Rectal smooth muscle tissue (tissue), 1 donor: Measurements from ENCODE around the gene FSTL4.

Experiments used
- H3K27ac ChIP-seq: one replicate; pipeline ENCODE4 v1.7.0; 2013; ENCODE audit warnings: low read depth, low read length, inconsistent platforms
- H3K27me3 ChIP-seq: one replicate; pipeline ENCODE4 v1.7.0; 2013; ENCODE audit warnings: low read length; ENCODE audit not compliant: control insufficient read depth, insufficient read depth
- H3K36me3 ChIP-seq: one replicate; pipeline ENCODE4 v1.7.0; 2013; ENCODE audit warnings: low read length; ENCODE audit not compliant: control insufficient read depth, insufficient read depth
- H3K4me1 ChIP-seq: one replicate; pipeline ENCODE4 v1.7.0; 2013; ENCODE audit warnings: low read length; ENCODE audit not compliant: control insufficient read depth, insufficient read depth
- H3K4me3 ChIP-seq: one replicate; pipeline ENCODE4 v1.7.0; 2013; ENCODE audit warnings: low read length
- H3K9ac ChIP-seq: one replicate; pipeline ENCODE4 v1.7.0; 2013; ENCODE audit warnings: low read length

Gene FSTL4

DNA sequence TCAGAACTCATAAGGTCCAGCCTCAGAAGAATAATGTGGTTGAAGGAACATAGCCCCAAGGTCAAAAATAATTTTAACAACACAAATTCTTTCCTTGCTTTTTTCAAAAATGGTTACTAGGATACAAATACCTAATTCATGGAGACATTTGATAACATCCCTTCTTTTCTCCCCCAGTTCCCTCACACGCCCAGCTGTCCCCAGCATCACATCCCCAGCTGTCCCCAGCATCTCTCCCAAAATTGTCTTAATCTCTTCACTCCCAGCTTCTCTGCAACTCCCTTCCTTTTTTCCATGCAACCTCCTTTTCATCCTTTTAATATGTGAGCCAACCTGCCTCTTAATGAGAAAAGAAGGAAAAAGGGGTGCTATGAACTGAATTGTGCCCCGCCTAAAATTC, 77.8 kb downstream of the FSTL4 start:
- H3K36me3 ChIP-seq, result no peaks in the 10 kb centered on the region
- H3K9ac ChIP-seq, result no peak overlapping the region
- no peaks in the 10 kb centered on the region for H3K4me1 ChIP-seq
- no peak overlapping the region for H3K4me3 ChIP-seq
- no peak overlapping the region for H3K27ac ChIP-seq
- H3K27me3 ChIP-seq, result no peaks in the 10 kb centered on the region

GRCh38 chr5:133533541-133533940, 78.8 kb downstream of the FSTL4 start:
- Histone ChIP-seq H3K9ac (no peak overlapping the region), H3K4me3 (no peak overlapping the region), H3K4me1 (no peaks in the 10 kb centered on the region), H3K27ac (no peak overlapping the region), H3K27me3 (no peaks in the 10 kb centered on the region), H3K36me3 (no peaks in the 10 kb centered on the region)

DNA sequence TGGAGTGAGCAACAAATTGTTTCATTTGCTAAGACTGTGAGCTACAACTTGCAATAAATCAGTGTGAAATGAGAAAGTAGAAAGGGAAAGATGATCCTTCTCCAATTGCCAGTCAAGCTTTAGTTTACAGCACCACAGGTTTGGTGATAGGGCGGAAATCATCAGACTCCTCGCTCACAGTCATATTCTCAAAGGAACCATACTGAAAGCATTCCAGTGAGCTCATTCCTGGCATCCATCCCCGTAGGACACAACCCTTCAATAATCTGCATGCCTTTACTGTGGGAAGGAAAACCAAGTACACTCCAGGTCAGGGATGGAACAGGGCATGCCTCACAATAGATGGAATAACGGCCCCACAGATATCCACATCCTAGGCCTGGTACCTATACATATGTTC, 80.7 kb downstream of the FSTL4 start:
- H3K9ac ChIP-seq, result no peak overlapping the region
- no peaks in the 10 kb centered on the region for H3K27me3 ChIP-seq
- no peak overlapping the region for H3K27ac ChIP-seq
- peaks cover 2% of the 10 kb centered on the region for H3K4me1 ChIP-seq
- no peaks in the 10 kb centered on the region for H3K36me3 ChIP-seq
- no peak overlapping the region for H3K4me3 ChIP-seq

DNA sequence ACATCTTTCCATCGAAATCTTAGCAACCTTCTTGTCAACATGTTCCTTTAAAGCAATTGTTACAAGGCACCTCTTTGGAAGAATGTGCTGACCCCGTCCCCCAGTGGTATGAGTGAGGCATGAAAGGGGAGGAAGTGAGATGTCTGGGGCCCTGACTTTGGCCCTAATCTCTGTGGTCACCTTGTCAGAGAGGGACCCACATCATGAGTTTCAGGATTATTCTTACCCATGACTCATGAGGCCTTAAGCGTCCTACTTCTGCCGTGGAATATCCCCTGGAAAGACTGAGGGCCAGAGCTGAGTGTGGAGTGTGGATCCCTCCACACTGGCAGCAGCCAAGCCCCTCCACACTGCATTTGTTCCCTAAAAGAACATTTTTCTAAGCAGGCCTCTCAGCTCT, 81.2 kb downstream of the FSTL4 start:
- peaks cover 2% of the 10 kb centered on the region for H3K4me1 ChIP-seq
- H3K36me3 ChIP-seq, result no peaks in the 10 kb centered on the region
- no peak overlapping the region for H3K4me3 ChIP-seq
- no peaks in the 10 kb centered on the region for H3K27me3 ChIP-seq
- no peak overlapping the region for H3K9ac ChIP-seq
- H3K27ac ChIP-seq, result no peak overlapping the region

GRCh38 chr5:133530270-133530669, 82.1 kb downstream of the FSTL4 start:
- no peak overlapping the region for H3K4me3 ChIP-seq

DNA sequence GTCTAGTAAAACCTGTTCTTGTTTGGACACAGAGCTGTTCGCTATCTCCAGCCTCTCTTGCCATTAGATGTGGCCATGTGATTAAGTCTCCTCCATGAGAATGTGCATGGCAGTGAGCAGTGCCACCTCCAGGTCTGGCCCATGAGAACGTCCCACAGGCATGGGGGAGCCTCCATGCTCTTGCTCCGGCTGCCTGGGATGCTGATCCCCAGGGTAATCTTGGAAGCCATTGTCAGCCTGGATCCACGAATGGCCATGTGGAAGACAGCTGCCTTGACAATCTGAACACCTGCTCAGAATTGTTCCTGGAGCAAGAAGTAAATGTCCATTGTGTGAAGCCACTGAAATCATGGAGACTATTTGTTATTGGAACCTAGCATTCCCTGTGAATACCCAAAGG, 83.5 kb downstream of the FSTL4 start:
- no peak overlapping the region for H3K27ac ChIP-seq
- no peaks in the 10 kb centered on the region for H3K27me3 ChIP-seq
- H3K4me1 ChIP-seq, result peaks cover 2% of the 10 kb centered on the region
- no peak overlapping the region for H3K9ac ChIP-seq
- H3K36me3 ChIP-seq, result no peaks in the 10 kb centered on the region
- no peak overlapping the region for H3K4me3 ChIP-seq

More at GRCh38 chr5:133530270-133530669, 82.1 kb downstream of the FSTL4 start:
- Histone ChIP-seq H3K4me1 (peaks cover 2% of the 10 kb centered on the region), H3K9ac (no peak overlapping the region), H3K27me3 (no peaks in the 10 kb centered on the region), H3K36me3 (no peaks in the 10 kb centered on the region), H3K27ac (no peak overlapping the region)

GRCh38 chr5:133527311-133527710, 85.0 kb downstream of the FSTL4 start:
- Histone ChIP-seq H3K4me1 (peaks cover 2% of the 10 kb centered on the region), H3K36me3 (no peaks in the 10 kb centered on the region), H3K9ac (no peak overlapping the region), H3K27ac (no peak overlapping the region), H3K4me3 (no peak overlapping the region), H3K27me3 (no peaks in the 10 kb centered on the region)

GRCh38 chr5:133526368-133526767, 86.0 kb downstream of the FSTL4 start:
- H3K27ac ChIP-seq, result no peak overlapping the region
- peaks cover 2% of the 10 kb centered on the region for H3K4me1 ChIP-seq
- no peaks in the 10 kb centered on the region for H3K27me3 ChIP-seq
- H3K36me3 ChIP-seq, result no peaks in the 10 kb centered on the region
- no peak overlapping the region for H3K4me3 ChIP-seq
- no peak overlapping the region for H3K9ac ChIP-seq

GRCh38 chr5:133525126-133525525, 87.2 kb downstream of the FSTL4 start:
- H3K9ac ChIP-seq, result no peak overlapping the region
- no peak overlapping the region for H3K4me3 ChIP-seq
- H3K36me3 ChIP-seq, result no peaks in the 10 kb centered on the region
- no peak overlapping the region for H3K27ac ChIP-seq
- peaks cover 2% of the 10 kb centered on the region for H3K4me1 ChIP-seq
- no peaks in the 10 kb centered on the region for H3K27me3 ChIP-seq

DNA sequence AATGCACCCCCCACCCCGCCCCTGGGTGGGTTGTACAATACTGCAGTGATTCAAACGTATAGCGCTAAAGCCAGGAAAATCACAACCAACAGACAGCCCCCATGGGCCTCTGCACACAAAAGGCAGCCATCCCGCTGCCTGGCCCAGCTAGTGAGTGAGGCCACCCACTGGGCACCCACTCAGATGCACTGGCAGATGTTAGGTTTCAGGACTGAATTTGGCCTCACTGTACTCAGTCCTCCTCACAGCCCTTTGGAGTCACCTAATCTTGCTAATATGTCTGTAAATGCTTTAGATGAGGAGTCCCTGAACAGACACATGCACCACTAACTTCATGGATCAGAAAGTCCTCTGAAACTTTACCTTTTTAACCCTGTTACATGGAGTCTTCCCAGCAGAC, 87.7 kb downstream of the FSTL4 start:
- no peaks in the 10 kb centered on the region for H3K27me3 ChIP-seq
- H3K4me1 ChIP-seq, result peaks cover 2% of the 10 kb centered on the region
- no peaks in the 10 kb centered on the region for H3K36me3 ChIP-seq
- H3K4me3 ChIP-seq, result no peak overlapping the region
- H3K27ac ChIP-seq, result no peak overlapping the region
- H3K9ac ChIP-seq, result no peak overlapping the region

- Histone ChIP-seq H3K36me3 (no peaks in the 10 kb centered on the region), H3K4me3 (no peak overlapping the region), H3K4me1 (peaks cover 2% of the 10 kb centered on the region), H3K27me3 (no peaks in the 10 kb centered on the region), H3K27ac (no peak overlapping the region), H3K9ac (no peak overlapping the region)
Measured at GRCh38 chr5:133523961-133524586, 88.3 kb downstream of the FSTL4 start.

DNA sequence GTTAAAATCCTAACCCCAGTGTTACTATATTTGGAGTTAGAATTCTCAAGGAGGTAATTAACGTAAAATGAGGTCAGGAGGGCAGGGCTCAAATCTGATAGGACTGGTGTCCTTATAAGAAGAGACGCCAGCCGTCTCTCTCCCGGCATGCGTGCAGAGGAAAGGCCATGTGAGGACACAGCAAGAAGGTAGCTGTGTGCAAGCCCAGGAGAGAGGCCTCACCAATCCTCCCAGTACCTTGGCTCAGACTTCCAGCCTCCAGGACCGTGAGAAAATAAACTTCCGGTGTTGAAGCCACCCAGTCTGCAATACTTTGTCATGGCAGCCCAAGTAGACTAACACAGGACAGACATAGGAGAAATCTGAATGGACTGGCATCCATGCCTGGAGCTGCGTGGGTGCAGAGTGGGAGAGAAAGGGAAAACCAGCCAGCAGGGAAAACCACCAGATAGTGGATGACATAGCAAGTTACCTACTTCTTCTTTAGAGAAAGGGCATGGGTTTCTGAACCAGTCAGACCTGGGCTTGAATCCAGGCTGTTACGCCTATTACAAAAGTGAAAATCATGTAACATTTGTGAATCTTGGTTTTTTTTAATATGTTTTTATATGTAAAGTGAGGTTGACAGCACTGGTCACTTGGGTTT, 89.2 kb downstream of the FSTL4 start:
- Histone ChIP-seq H3K9ac (no peak overlapping the region), H3K27me3 (no peaks in the 10 kb centered on the region), H3K4me3 (no peak overlapping the region), H3K36me3 (no peaks in the 10 kb centered on the region), H3K4me1 (peaks cover 2% of the 10 kb centered on the region), H3K27ac (no peak overlapping the region)

DNA sequence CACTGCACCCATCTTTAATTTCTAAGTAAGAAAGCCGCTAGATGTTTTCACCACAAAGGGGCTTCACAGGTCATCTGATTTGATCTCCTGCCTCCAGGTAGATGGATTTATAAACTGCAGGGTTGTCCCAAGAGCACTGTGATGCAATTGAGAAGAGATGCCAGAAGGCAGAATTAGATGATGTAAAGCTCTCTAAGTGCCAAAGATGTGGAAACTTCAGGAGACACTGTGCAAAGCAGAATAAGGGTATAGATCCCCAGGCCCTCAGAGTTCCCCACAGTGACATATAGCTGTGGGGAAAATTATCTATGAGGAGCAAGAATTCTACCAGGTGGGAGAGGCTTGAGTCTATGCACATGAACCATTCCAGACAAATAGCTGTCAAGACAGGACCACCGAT, 90.5 kb downstream of the FSTL4 start:
- H3K4me1 ChIP-seq, result no peaks in the 10 kb centered on the region
- no peak overlapping the region for H3K27ac ChIP-seq
- no peaks in the 10 kb centered on the region for H3K27me3 ChIP-seq
- H3K36me3 ChIP-seq, result no peaks in the 10 kb centered on the region
- no peak overlapping the region for H3K4me3 ChIP-seq
- no peak overlapping the region for H3K9ac ChIP-seq
